NCI-H460 (cell line): Measurements from ENCODE around the gene MTUS2. TPM values are rescaled to one million over a fixed set of nuclear protein-coding genes. Genes with fewer than 3 reads are reported as not detected.

ENCODE experiments used
- DNase-seq: peaks from one replicate; pipeline ENCODE4 v3.0.0-alpha.2; 2016; ENCODE audit warnings: low read depth; ENCODE audit errors: extremely low read depth
- total RNA-seq: library from RNA; depleted of rRNA; stranded (reverse); fragments of >200 nt; shearing (Covaris generic); gene quantifications from 2 replicates; pipeline ENCODE4 v1.2.3, GENCODE V29; 2014

MTUS2 gene
- total RNA-seq, 1 experiment from 2014 or later: not detected

DNA sequence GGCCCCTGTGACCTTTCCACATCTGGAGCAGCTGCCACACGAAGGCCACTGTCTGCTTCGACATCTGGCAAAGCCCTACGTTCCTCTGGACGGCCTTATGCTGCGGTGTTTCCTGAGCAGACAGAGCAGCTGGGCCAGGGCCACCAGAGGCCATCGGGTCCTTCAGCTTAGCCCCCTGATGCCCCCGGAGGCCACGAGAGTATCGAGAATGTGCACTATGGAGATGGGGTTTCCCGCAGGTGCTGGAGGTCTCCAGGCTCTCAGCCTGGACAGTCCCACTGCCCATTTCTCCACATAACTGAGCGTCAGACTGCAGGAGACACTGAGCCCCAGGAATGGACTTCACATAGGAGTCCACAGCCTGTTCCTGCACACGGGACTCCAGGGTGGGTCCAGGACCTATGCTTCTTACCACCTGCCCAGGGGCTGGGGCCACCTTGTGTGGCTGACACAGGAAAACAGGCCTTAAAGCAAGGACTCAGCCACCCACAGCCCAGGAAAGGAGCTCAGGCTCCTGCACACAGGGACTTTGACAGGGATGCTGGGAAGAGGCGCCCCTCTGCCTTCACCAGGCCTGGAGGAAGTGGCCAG is 694.7 kb downstream of the MTUS2 start:
- DNase-seq: no peak

DNA sequence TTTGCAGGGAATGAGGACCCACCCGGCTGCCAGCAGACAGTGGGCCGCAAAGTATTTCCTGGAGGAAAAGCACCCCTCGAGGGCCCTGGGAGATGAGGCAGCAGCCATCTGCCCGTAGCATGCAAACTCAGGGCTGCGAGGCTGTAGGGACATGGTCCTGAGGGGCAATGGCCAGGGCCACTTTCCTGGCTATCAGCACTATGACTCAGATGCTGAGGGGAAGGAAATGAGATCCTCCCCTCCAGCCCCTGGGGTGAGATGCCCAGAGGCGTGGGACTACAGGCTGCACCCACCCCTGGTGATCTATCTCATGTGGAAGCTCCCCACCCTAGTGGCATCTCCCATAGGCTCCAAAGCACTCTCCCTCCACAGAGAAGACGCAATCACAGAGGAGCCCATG is 695.2 kb downstream of the MTUS2 start:
- DNase-seq: no peak

DNA sequence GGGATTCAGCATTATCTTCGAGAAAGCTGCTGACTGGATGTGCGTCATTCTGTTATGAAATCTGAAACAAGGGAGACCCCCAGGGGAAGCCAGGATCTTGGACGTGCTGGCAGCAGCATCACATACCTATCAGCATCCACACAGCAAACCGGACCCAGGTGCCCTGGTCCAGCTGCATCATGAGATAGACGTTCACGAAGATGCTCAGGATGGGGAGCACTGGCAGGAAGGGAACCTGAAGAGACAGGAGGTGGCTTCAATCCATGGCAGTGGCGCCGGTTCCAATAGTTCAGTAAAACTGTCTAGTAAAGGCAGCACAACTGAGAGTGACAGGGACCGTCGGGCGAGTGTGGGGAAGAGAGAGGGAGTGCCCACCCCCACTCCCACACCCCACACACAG is 695.9 kb downstream of the MTUS2 start:
- no peak for DNase-seq

DNA sequence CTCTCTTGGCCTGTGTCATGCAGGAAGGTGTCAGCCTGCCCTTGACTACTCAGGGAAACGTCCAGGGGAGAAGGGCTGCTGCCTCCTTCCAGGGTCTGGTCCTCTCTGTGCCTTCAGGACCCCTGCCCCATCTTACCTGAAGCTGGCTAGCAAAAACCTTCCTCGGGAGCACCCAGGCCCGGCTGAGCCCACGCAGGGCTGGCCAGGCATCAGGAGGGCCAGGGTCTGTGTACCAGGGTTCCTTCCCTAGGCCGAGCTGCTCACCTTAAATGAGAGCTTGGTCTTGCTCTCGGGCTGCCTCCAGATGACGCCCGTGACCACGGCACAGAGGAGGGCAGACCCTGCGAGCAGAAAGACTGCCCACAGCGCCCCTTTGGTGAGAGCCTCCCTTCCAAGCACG is 696.7 kb downstream of the MTUS2 start:
- DNase-seq: no peak

DNA sequence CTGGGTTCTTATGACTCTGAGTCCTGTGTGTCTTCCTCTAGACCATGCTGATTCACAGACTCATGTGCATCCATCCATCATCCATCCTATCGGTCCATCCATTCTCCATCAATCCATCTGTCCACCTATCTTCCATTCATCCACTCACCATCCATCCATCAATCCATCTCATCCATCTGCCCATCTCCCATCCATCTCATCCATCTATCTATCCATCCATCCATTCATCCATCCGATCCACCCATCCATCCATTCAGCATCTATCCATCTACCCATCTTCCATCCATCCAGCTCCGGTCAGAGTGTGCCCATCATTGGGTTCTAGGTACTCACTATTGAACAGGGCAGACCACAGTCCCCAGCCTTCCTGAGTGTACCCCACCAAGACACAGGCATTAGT is 699.8 kb downstream of the MTUS2 start:
- DNase-seq: no peak

DNA sequence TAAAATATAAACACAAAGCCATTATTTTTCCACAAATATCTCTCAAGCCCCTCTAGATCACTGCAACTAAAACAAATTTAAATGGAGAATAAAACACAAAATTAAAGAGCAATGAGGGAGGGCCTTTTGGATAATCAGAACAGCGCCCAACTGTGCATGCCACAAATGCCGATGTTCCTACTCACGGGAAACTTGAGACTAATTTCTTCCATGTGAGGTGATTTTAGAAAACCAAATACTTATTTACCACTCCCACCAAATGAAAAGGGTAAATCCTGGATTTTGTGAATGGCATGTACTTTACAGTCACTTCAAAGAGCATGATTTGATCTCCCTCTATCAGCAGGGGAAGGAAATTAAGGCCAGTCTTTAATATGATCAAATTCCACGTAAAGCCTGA is 700.5 kb downstream of the MTUS2 start:
- no peak for DNase-seq

DNA sequence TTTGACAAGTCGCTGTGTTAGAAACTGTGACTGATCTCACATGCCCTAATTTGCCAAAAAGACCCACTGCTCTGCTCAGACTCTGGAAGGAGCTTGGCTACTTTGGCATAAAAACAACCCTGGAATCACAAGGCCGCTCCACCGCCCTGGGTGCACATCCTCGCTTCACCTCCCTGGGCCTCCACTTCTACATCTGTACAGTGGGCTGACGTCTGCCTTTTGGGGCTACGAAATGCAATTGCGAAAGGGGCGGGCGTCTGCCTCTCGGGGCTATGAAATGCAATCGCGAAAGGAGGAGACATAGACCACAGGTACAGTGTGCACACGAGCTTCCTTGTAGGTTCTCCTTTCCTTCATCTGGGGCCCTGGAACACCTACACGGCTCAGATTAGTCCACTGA is 701.2 kb downstream of the MTUS2 start:
- DNase-seq: no peak

DNA sequence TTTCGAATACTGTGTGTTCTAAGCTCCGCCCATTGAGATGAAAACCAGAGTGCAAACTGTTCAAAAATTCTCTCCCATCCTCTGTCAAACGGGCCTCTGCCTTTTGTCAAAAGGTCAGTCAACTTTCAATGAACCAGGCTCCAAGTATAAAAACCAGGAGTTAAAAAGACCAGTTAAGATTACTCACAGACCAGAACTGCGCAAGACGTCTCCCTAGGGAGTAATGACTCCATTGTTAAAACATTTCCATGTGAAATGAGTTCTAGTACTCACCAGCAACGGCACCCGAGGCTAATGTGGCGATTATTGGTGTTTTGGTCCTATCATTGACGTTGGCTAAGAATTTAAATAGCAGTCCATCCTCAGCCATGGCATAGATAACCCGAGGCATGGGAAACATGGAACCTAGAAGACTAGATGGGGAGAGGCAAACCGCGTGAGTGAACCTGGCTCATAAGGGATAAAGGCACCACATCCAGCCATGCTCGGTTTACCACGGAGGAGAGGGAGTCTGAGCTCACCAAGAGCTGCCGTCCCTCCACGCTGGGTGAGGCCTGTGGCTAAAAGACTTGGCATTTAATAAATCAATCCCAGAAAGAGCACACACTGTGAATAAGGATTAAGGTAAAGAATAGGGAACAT is 702.0 kb downstream of the MTUS2 start:
- no peak for DNase-seq

DNA sequence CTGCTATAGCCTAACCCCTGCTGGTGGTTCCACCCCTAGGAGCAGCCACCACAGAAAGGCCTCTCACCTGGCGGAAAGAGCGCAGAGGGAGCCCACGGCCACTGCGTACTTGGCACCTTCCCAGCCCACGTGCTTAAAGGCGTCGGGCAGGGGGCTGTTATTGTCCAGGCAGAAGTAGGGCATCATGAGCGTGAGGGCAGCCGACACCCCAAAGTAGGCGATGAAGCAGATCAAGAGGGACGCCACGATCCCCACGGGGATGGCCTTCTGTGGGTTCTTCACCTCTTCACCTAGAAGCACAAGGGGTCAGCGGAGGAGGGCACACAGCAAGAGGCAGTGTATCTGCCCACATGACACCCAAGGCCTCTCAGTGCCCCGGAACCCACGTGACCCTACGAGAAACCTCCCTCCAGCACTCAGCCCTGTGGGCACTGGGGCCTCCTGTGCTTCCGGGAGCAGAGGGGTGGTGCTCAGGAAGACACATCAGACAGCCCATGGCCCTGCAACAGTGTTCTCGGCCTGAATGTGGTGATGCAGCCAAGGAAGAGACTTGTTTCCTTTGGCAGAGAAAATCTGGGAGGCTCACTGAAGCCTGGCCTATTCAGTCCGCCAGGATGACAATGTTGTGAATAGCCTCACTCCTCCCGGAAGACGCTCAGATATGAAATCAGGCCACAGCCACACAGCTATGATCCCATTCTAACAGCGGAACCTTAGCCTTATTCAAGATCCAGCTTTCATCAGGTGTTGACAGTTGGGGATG is 703.2 kb downstream of the MTUS2 start:
- no peak for DNase-seq

DNA sequence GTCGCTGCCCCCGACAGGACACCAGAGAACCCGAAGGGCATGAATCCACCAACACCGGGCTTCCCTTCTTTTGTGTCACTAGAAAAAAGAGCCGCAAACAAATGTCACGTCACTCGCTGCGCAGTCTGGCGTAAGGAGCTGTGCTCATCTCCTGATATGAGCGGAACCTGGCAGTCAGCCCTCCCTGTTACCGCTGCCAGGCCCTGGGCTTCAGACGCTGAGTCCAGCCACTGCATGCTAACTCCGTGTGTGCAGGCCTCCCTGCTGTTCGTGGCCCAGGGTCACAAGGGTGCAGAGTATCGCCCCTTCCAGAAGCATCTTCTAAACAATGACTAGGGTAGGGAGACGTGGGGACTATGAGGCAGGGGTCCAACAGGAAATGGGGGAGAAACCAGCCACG is 704.0 kb downstream of the MTUS2 start:
- DNase-seq: no peak

DNA sequence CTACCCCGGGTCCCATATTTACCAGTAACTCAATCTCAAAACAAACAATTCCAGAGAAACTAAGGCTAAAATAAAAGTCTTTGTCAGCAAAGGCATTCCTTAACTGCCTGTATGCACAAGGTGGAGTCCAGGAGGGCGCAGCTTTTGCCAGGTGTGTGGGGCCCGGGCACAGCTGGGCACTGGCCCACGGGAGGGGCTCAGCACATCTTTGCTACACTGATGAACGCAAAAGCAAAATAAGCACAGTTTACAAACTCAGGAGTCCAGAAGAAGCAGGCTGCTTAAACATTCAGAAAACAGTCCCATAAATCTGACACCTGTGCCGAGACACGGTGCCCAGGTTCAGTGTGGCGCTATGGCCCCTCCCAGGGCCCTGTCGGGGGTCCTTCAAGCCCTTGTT is 704.5 kb downstream of the MTUS2 start:
- no peak for DNase-seq

DNA sequence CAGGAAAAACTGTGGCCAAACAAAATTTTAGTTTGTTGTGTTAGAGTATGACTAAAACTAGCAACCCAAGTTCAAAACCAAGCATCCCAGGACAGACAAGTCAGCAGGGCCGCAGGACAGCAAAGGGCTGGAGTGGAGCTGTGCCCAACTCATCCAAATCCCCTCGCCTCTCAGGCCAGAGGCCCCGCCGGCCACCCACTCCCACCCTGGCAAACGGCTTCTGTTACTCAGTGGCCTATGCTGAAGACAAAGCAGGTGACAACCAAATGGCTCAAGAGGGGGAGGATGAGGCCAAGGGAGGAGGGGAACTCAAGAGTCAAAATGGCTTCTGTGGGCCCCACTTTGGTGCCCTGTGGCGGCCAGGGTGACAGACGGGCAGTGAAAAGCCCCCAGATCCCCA is 705.6 kb downstream of the MTUS2 start:
- no peak for DNase-seq

DNA sequence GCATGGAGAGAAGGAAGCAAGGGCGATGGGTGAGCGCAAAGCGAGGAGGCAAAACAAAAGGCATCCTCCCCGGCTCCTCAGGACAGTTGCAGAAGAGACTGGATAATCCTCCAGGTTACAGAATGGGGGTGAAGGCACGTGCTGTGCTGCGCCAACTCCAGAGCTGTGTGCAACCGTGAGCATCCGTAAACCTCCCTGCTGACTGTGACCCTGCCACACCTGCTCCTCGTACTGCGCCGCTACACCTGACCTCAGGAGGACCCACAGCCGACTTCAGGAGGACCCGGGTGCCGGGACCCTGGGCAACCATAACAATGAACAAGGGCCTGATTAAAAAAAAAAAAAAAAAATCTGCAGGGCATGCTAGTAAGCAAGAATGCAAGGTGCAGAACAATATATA is 706.6 kb downstream of the MTUS2 start:
- DNase-seq: no peak

DNA sequence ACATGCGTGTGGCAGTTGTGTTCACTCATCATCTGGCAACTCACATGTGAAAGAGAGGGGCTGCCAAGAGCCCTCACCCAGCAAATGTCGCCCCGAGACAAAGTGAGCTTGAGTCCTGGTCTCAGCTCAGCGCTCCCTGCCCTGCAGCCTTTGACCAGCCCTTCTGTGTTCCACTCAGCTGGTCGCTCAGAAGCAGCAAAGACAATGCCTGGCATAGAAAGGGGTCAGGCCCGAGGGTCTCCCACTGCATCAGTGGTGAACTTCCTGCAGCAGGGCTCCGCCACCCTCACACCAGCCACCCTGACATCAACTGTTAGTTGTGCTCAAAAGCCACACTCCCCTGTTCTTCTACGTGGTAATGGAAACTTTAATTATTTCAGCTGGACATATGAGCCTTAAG is 707.4 kb downstream of the MTUS2 start:
- no peak for DNase-seq

DNA sequence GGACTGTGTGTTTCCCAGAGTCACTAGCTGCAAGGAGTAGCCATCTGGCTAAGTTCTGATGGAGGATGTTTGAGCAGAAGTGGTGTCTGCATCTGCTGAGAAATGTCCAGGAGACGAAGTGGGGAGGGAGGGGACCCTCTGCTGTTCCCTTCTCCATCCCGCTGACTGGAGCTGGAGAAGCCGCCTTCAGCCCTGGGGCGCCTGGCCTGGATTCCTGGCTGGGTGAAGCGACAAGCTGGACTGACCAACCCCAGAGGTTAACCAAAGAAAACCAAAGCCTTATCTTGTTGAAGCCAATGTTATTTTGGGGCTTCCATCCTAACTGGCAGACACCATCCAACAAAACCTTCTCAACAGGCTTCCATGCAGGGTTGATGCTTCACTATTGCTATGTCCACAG is 707.8 kb downstream of the MTUS2 start:
- DNase-seq: no peak

DNA sequence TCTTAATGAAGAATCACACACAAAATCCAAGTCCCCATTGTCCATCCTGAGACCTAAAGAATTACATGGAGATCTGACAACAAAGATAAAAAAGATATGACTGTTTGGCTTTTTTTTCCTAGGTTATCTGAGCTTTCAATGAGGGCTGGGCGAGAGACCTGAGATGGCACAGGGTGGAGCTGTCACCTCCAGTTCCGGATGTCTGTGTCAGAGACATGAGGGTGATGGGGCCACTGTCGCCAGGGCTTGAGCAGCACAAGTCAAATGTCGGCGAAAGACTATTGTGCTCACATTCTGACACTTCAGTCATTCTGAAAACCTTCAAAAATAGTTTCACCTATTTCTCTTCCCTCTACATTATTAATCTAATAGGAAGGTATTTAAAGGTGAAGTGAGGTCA is 709.6 kb downstream of the MTUS2 start:
- no peak for DNase-seq

DNA sequence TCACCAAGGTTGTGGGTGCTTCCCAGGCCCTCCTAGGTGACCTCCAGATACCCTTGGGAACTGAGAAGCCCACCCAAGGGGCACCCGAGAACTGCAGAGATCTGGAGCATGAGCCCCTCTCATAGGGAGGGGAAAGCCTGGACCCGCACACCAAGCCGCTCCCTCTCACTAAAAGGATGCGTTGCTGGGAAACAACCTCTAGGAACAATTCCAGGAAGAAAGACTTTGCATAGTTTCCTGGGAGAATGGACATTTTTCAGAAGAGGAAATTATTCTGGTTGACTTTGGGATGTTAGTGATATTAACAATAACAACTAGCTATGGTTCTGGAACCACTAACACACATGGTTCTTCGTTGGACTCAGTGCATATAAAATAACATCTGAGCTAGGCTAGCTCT is 710.8 kb downstream of the MTUS2 start:
- no peak for DNase-seq

DNA sequence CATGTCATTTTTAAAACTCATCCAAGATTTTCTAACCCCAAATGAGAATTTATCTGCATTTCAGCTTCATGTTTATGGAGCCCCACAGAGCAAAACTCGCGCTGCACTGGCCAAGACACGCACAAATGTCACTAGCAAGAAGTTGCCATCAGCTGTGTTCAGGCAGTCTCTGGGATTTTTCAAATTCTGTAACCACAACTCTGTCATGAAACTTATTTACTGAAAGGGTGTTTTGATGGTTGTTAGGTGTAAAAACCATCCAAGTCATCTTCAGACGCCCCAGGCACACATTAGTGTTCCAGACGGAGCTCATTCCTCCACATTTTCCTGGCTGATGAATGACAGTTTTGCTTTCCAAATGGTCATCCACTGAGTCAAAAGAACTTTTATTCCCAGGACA is 712.0 kb downstream of the MTUS2 start:
- DNase-seq: no peak

DNA sequence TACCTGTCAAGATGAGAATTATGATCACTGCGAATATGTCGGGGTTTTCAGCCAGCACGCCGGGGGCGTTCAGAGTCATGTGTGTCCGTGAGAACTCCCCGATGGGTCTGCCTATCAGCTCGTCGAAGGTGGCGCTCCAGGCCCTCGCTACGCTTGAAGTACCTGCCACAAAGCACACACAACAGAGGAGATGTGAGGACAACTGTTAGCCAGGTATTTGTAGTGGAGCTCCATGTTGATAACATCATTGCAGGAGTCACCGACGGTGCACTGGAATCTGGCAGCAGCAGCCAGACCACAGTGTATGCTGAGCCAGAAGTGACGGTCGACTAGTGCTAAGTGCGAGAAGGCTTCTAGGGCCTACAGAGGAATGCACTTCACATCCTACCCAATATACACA is 712.7 kb downstream of the MTUS2 start:
- no peak for DNase-seq

DNA sequence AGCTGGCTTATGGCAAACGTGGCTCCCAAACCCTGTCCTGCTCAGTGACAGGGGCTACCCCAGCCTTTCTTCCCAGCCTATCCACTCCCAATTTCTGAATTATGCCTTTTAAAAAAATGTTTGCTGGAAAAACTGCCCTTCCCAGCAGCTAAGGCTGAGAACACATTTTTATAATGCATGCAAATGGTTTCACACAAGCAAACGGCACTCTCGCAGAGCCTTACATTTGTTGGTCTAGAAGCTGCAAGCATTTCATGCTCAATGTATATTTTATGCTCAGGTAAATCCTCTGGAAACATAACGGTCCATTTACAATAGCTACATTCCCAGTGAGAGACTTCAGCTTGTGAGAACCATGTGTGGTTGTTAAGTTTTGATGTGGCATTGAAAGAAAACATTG is 713.9 kb downstream of the MTUS2 start:
- no peak for DNase-seq

DNA sequence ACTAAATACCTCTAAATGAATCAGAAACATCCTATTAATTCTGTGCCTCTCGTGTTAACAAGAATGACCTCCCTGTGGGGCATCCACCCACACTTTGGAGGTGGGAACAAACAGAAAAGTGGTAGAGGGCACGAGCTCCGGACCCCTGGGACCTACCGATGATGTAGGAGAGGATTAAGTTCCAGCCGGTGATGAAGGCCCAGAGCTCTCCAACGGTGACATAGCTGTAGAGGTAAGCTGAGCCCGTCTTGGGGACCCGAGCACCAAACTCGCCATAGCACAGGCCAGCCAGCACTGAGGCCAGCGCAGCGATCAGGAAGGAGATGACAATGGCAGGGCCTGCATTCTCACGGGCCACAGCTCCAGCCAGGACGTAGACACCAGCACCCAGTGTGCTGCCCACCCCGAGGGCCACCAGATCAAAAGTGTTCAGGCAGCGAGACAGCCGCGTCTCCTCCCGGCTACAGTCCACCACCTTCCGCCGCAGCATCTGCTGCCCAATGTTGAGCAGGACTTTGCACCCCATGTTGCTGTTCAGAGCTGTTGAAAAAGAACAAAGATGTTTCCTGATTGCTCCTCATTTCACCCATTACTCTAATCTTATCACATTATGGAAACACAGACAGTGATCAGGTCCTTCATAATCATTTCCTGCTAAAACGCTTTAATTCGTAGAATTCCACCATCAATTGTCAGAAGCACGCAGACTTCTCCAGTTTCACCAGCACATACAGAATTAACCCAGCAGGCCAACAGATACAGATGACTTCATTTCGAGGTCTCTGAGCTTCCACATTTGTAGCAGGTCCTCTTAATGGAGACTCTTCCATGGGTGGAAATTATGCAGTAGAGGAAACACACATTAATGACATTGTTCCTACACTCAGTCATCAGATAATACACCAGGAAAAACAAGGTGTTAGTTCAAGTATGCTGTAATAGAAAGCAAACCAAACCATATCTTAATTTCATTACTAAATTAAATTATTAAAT is 715.8 kb downstream of the MTUS2 start:
- no peak for DNase-seq
